Ovary (tissue), 9 donors: Measurements from ENCODE around the gene THAP12. TPM values are rescaled to one million over a fixed set of nuclear protein-coding genes. Genes with fewer than 3 reads are reported as not detected.

ENCODE experiments used
- DNase-seq, 5 donors: peaks; one replicate each; pipeline ENCODE4 v3.0.0-alpha.2; 2019 to 2020
- H3K27ac ChIP-seq, 2 donors: fragments of 200-600 bp; one replicate each; pipeline versions ENCODE4 v1.5.1 to v1.8.0; 2019 to 2022
- H3K27me3 ChIP-seq: fragments of 200-600 bp; one replicate; pipeline ENCODE4 v1.8.0; 2022
- H3K36me3 ChIP-seq: fragments of 200-600 bp; sonication (generic); one replicate; pipeline ENCODE4 v1.5.1; 2019
- H3K4me1 ChIP-seq: one replicate; pipeline ENCODE4 v1.8.1; 2013; ENCODE audit warnings: mild to moderate bottlenecking, moderate library complexity; ENCODE audit not compliant: insufficient read depth
- H3K4me3 ChIP-seq: fragments of 200-600 bp; sonication (generic); one replicate; pipeline ENCODE4 v1.5.1; 2017
- H3K9me3 ChIP-seq, 2 donors: fragments of 200-600 bp in 1 of 2; sonication (generic) in 1 of 2; one replicate each; pipeline versions ENCODE4 v1.5.1 to v1.8.1; 2013 to 2019; ENCODE audit warnings: mild to moderate bottlenecking in 1 of 2, moderate library complexity in 1 of 2
- EP300 ChIP-seq: sonication (generic); formaldehyde crosslinking; IDR thresholded peaks from one replicate; pipeline ENCODE4 v1.6.1; 2017; ENCODE audit warnings: antibody characterized with exemption
- POLR2A ChIP-seq: fragments of 450-650 bp; IDR thresholded peaks from one replicate; pipeline ENCODE4 v1.6.1; 2017; ENCODE audit warnings: antibody characterized with exemption, mild to moderate bottlenecking, moderate library complexity
- WGBS, 3 donors: extraction: QIAGEN DNeasy Blood & Tissue Kit in 1 of 3; methylation state at CpG; one replicate each; pipeline versions ENCODE4 v1.1.5 to v1.1.7; 2013 to 2017; 5-methylcytosine and 5-hydroxymethylcytosine counted together
- intact Hi-C, 4 donors: fragments of 100-400 bp; cut with DNase I; formaldehyde crosslinking; loops; one replicate each; pipeline versions ENCODE4 v1.11.0 to v1.15.1; 2022 to 2023
- polyA plus RNA-seq, 2 donors: library from polyadenylated mRNA; stranded (reverse); fragments of 200-250 nt in 1 of 2; fragments of 350-450 nt in 1 of 2; fragmentation: Illumina TruSeq in 1 of 2; extraction: RNeasy Lipid Tissue Mini Kit (QIAGEN cat#74804) in 1 of 2; gene quantifications; one replicate each; pipeline ENCODE4 v1.2.3, GENCODE V29; 2013 to 2014
- total RNA-seq, 7 donors: library from RNA; depleted of rRNA in 2 of 7; stranded (reverse); fragments of >200 nt in 2 of 7; fragmentation: NEBNext Ultra II Directional in 3 of 7; extraction: Animal tissue kit (Norgen Biotek cat#: 25700) in 3 of 7; gene quantifications; one replicate each; pipeline versions ENCODE4 v1.1.0 to v1.2.4, GENCODE V29; 2016 to 2023
- TF ChIP-seq, protein P1 (sequence below), 3 donors: fragments of 450-650 bp in 2 of 3; fragments of 200-600 bp in 1 of 3; IDR thresholded peaks; one replicate each; pipeline versions ENCODE4 v1.5.1 to v1.8.0; 2016 to 2022; ENCODE audit warnings: antibody characterized with exemption in 3 of 3, mild to moderate bottlenecking in 1 of 3
- donor health status: DM: no; HTN: no; CAD: no; lungs with moderate emphysema.
- donor health status: DM: no; HTN: no; CAD: no.
- donor health status: Bipolar disorder and iron deficiency.
- donor health status: DM: yes; HTN: yes; CAD: no.
- donor health status: DM: no; HTN: no; CAD: no.
- donor health status: DM: yes; HTN: yes; CAD: no.

The THAP12 gene
- total and polyA plus RNA-seq, 9 donors = 23.8 to 55.6 (median 41.6) TPM

DNA sequence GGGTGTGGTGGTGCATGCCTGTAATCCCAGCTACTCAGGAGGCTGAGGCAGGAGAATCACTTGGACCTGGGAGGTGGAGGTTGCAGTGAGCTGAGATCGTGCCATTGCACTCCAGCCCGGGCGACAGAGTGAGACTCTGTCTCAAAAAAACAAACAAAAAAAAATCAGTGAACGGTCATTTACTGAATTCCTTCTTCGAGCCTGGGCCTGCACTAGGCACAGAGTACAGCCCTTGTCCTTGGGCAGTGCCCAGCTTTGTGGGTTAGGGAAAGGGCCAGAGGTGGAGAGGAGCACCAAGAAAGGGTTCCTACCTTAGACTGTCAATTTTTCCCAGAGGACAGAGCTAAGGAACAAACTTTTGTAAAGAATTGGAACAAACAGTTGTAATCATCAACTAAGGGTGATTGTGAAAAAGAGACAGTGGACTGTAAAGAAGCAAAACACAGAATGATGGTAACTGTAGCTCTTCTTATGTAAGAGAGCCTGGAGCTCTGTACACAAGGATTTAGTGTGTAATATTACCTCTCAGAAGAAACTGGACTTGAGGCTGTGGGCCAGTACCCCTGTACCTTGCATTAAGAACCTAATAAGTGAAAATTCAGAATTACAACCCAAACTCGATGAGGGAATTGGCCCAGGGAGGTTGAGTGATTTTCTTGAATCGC lies 11.0 kb upstream of the THAP12 start:
- Histone ChIP-seq H3K27ac (no peak overlapping the region), H3K9me3 (no peaks in the 10 kb centered on the region), H3K27me3 (no peaks in the 10 kb centered on the region), H3K4me1 (no peaks in the 10 kb centered on the region), H3K4me3 (no peak overlapping the region), H3K36me3 (no peaks in the 10 kb centered on the region)
- no peak for TF ChIP-seq POLR2A
- TF ChIP-seq, protein P1, sequence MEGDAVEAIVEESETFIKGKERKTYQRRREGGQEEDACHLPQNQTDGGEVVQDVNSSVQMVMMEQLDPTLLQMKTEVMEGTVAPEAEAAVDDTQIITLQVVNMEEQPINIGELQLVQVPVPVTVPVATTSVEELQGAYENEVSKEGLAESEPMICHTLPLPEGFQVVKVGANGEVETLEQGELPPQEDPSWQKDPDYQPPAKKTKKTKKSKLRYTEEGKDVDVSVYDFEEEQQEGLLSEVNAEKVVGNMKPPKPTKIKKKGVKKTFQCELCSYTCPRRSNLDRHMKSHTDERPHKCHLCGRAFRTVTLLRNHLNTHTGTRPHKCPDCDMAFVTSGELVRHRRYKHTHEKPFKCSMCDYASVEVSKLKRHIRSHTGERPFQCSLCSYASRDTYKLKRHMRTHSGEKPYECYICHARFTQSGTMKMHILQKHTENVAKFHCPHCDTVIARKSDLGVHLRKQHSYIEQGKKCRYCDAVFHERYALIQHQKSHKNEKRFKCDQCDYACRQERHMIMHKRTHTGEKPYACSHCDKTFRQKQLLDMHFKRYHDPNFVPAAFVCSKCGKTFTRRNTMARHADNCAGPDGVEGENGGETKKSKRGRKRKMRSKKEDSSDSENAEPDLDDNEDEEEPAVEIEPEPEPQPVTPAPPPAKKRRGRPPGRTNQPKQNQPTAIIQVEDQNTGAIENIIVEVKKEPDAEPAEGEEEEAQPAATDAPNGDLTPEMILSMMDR (IDR thresholded peaks at IDR 0.05) = no peak
- no peak for TF ChIP-seq EP300
- intact Hi-C loops = no loop called here
- 78 to 83% (median 80%) methylated on average over 7 of the region's 7 CpGs for WGBS, 3 donors
- DNase-seq = no peak

DNA sequence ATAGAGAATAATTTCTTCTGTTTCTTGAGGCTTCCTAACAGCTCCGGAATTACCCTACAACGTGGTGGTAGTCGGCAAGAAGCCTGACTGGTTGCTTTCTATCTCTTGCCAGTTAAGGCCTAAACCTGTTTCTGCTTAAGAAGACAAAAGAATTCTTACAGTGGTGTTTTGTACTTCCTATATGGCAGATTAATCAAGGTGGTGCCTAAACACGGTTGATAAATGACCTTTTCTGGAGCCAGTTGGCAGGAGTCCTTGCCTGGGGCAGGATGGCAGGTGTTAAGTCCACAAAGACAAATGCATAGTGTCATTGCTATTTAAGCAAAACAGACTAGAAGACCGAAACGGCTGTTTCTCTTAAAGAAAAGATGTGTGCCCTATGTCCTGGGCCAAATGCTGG lies 10.1 kb upstream of the THAP12 start:
- Histone ChIP-seq H3K27me3 (no peaks in the 10 kb centered on the region), H3K36me3 (no peaks in the 10 kb centered on the region), H3K9me3 (no peaks in the 10 kb centered on the region), H3K4me3 (no peak overlapping the region), H3K27ac (no peak overlapping the region), H3K4me1 (no peaks in the 10 kb centered on the region)
- 65 to 69% (median 67%) methylated on average over 6 of the region's 6 CpGs for WGBS, 3 donors
- DNase-seq = no peak
- no peak for TF ChIP-seq POLR2A
- intact Hi-C loops = no loop called here

DNA sequence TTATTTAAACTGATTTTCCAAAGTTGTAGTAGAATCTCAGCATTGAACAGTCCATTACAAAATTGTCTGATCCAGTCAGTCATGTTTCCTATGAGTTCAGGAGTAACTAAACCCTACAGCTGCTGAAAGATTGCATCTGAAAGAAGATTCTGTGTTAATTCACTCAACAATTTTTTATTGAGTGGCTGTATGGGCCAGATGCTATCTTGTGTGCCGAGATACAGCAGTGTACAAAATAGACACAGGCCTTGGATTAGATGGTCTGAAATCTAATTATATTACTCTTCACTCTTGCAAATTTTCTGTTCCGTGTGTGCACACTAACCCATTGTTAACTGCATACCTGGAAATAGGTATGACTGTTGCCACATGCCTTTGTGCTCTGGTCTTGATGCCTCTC lies 7.5 kb upstream of the THAP12 start:
- no peaks in the 10 kb centered on the region for H3K36me3 ChIP-seq
- WGBS, 3 donors = 91 to 97% (median 93%) methylated on average over 2 of the region's 2 CpGs
- H3K9me3 ChIP-seq = no peaks in the 10 kb centered on the region
- DNase-seq = no peak
- no peaks in the 10 kb centered on the region for H3K27me3 ChIP-seq
- H3K27ac ChIP-seq = no peak overlapping the region
- no peak overlapping the region for H3K4me3 ChIP-seq
- TF ChIP-seq POLR2A = no peak
- TF ChIP-seq, protein P1 (IDR thresholded peaks at IDR 0.05) = no peak
- TF ChIP-seq EP300 = no peak
- intact Hi-C loops = no loop called here
- H3K4me1 ChIP-seq = no peaks in the 10 kb centered on the region

DNA sequence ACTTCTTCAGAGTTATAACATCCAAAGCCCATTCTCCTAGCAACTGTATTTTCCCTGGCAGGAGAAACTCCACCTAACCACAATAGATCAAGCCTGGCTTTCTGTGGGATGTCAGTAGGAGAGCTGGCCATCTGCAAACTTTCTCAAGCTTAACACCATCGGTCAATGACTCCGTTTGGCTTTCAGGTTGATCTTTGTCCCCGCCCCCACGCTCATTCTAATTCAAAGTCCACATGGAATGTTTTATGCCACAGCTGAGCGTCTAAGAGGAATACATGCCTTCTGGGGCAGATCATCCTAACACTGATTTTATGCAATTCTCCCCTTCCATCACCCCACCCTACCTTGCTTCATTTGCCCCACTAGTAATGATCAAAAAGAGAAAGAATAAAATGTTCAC lies 5.0 kb upstream of the THAP12 start:
- Histone ChIP-seq H3K4me3 (no peak overlapping the region), H3K27ac (no peak overlapping the region), H3K9me3 (no peaks in the 10 kb centered on the region), H3K36me3 (no peaks in the 10 kb centered on the region), H3K4me1 (peaks cover 4% of the 10 kb centered on the region), H3K27me3 (no peaks in the 10 kb centered on the region)
- 75 to 79% (median 77%) methylated on average over 5 of the region's 5 CpGs for WGBS, 3 donors
- intact Hi-C loops = no loop called here
- TF ChIP-seq POLR2A (no peak), EP300 (no peak)
- no peak for DNase-seq

DNA sequence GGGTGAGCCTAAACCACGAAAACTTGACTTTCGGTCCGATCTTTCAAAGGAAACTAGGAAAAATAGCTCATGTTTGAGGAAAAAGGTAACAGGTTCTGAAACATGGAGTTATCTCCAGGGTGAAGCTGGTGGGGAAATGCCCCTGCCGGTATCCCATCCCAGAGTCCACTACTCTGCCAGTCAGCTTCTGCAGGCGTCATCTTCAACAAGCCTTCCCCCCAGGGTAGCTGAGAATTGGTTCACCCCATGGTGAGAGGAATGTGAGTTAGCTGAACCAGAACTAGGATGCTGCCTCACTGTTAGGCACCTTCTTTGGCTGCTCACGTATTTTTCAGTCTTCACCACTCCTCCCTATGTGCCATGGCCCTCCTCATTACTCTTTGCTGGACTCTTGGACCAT lies 1.3 kb upstream of the THAP12 start:
- no peak for DNase-seq
- Histone ChIP-seq H3K27ac (no peak overlapping the region), H3K4me1 (peaks cover 9% of the 10 kb centered on the region), H3K36me3 (no peaks in the 10 kb centered on the region), H3K27me3 (no peaks in the 10 kb centered on the region), H3K4me3 (peak overlapping the region; percentile 59), H3K9me3 (no peaks in the 10 kb centered on the region)
- intact Hi-C loops = loop anchor here in 2 of 4 donors (5.0 kb wide), 1 partner anchor 60 kb away; no protein-coding TSS in a partner anchor
- TF ChIP-seq, protein P1 (IDR thresholded peaks at IDR 0.05) = no peak
- TF ChIP-seq POLR2A (no peak), EP300 (no peak)
- WGBS, 3 donors = 71 to 82% (median 73%) methylated on average over 6 of the region's 6 CpGs
